OCI-LY3 (cell line): ENCODE measurements around the gene TMEM183A.
A peak's percentile ranks its signal among the peaks of the same experiment; 100 is the strongest.
"Not testable (repeated sequence)": the region's sequence is repeated elsewhere in the genome, so short reads cannot be mapped to it uniquely, and the experiment has no call there.

Experiments used
- H2AFZ ChIP-seq: fragments of 200-600, 300-600 bp; shearing (Covaris generic); 2 replicates; pipeline ENCODE4 v1.6.0; 2014; ENCODE audit warnings: antibody characterized with exemption, low read depth, low read length
- H3K27ac ChIP-seq: fragments of 200-600, 300-600 bp; sonication (generic); 2 replicates; pipeline ENCODE4 v1.5.1; 2014; ENCODE audit warnings: mild to moderate bottlenecking, low read length, moderate library complexity, mixed read lengths
- H3K27me3 ChIP-seq: fragments of 200-600, 300-600 bp; sonication (generic); 2 replicates; pipeline ENCODE4 v1.6.1; 2014; ENCODE audit warnings: low read depth, low read length, mixed read lengths
- H3K36me3 ChIP-seq: fragments of 200-600, 300-600 bp; sonication (generic); replicated peaks from 2 replicates; pipeline ENCODE3; 2014; ENCODE audit warnings: low read depth, low read length, mixed read lengths
- H3K4me1 ChIP-seq: fragments of 300-600, 200-600 bp; sonication (generic); 2 replicates; pipeline ENCODE4 v1.6.1; 2014; ENCODE audit warnings: low read length, mixed read lengths
- H3K4me2 ChIP-seq: fragments of 200-600, 300-600 bp; sonication (generic); 2 replicates; pipeline ENCODE4 v1.6.1; 2014; ENCODE audit warnings: low read length, mixed read lengths
- H3K4me3 ChIP-seq: fragments of 300-600, 200-600 bp; sonication (generic); 2 replicates; pipeline ENCODE4 v1.5.1; 2014; ENCODE audit warnings: antibody characterized with exemption, mild to moderate bottlenecking, low read length, moderate library complexity
- H3K79me2 ChIP-seq: fragments of 300-600, 200-600 bp; shearing (Covaris generic); 2 replicates; pipeline ENCODE4 v1.6.1; 2014; ENCODE audit warnings: mild to moderate bottlenecking, low read length, mixed read lengths
- H3K9ac ChIP-seq: fragments of 300-600, 200-600 bp; shearing (Covaris generic); 2 replicates; pipeline ENCODE4 v1.6.0; 2014; ENCODE audit warnings: mild to moderate bottlenecking, low read length, moderate library complexity
- H3K9me3 ChIP-seq: fragments of 200-600, 300-600 bp; shearing (Covaris generic); 2 replicates; pipeline ENCODE4 v1.6.1; 2014; ENCODE audit warnings: low read length, mixed read lengths; ENCODE audit not compliant: insufficient read depth
- H4K20me1 ChIP-seq: fragments of 200-600, 300-600 bp; sonication (generic); 2 replicates; pipeline ENCODE4 v1.6.1; 2016; ENCODE audit warnings: low read length, mixed read lengths; ENCODE audit not compliant: insufficient read depth
- EZH2phosphoT487 ChIP-seq: fragments of 200-600 bp; shearing (Covaris generic); IDR thresholded peaks from 2 replicates; pipeline ENCODE4 v1.6.1; 2018; ENCODE audit warnings: antibody characterized with exemption, mixed run types, low read depth
- TF ChIP-seq, protein P1 (sequence below): fragments of 200-600, 300-600 bp; sonication (generic); IDR thresholded peaks from 2 replicates; pipeline ENCODE4 v1.5.1; 2014; ENCODE audit warnings: antibody characterized with exemption, low read length, low read depth

TMEM183A gene

DNA sequence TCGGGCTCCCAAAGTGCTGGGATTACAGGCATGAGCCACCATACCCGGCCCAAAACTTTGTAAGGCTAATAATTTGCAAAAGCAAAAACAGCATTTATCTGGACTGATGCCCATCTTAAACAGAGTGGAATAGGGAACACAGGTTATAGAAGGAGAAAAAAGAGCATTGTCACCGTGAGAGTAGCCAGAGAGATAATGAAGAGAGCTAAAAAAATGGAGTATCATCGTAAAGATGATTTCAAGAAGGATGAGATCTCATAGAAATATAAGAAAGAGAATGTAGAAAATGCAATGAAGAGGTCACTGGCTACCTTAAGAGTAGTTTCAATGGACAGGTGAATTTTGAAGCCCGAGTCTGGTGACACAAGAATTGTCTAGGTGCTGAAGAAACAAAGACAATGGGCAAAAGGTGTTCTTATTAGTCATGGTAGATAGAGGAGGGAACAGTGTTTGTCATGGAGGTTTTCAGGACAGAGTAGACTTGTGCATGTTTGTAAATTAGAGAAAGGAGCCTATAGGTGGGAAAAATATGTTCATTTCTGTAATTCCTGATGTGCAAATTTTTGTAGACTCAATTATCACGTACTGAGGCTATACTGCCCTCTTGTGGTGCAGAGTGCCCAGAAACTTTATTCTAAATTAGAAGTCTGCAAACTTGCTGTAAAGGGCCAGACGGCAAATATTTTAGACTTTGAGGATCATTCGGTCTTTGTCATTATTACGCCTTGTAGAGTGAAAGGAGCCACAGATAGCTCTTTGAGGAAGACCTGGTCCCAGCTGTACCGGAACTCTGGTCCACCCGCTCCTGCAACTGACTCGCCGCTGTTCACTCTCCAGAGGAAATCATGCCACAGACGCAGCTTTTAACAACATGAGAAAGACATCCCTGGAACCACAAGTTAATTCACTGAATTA lies 8.1 kb upstream of the TMEM183A start:
- H3K9ac ChIP-seq = peak overlapping the region; percentile 46

DNA sequence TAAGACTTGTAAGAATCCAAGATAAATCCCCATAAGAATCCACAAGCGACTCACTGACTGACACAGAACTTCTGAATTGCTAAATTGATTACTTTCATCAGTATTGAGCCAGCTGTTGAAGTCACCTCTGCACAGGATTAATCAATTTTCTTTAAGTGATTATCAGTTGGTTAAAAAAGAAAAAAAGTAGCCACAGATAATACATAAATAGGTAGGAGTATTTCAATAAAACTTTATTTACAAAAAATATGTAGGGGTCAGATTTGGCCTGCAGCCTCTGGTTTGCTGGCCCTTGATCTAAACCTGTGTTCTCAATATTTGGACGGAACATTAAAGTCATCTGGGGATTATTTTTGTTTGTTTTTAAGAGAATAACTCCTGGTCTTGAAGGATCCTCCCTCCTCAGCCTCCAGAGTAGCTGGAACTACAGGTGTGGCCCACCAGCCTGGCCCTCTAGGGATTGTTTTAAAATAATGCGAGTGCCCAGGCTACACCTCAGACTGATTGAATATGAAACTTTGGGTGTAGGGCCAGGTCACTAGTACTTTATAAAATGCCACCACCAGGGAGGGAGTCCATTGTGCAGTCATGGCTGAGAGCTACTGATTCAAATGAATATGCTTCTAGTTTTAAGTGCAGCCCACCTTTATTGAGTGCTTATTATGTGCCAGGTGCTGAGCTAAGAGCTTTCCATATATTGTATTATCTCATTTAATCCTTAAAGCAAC lies 6.8 kb upstream of the TMEM183A start:
- Histone ChIP-seq H4K20me1 (no peaks in the 10 kb centered on the region), H3K9ac (no peak overlapping the region), H3K9me3 (no peaks in the 10 kb centered on the region), H3K4me2 (no peak overlapping the region), H3K4me1 (peaks cover 12% of the 10 kb centered on the region), H3K4me3 (no peak overlapping the region), H3K27ac (no peak overlapping the region), H2AFZ (peak overlapping the region; percentile 99), H3K36me3 (no peaks in the 10 kb centered on the region), H3K27me3 (peaks cover 30% of the 10 kb centered on the region), H3K79me2 (no peaks in the 10 kb centered on the region)
- TF ChIP-seq EZH2phosphoT487 = no peak
- TF ChIP-seq, protein P1, sequence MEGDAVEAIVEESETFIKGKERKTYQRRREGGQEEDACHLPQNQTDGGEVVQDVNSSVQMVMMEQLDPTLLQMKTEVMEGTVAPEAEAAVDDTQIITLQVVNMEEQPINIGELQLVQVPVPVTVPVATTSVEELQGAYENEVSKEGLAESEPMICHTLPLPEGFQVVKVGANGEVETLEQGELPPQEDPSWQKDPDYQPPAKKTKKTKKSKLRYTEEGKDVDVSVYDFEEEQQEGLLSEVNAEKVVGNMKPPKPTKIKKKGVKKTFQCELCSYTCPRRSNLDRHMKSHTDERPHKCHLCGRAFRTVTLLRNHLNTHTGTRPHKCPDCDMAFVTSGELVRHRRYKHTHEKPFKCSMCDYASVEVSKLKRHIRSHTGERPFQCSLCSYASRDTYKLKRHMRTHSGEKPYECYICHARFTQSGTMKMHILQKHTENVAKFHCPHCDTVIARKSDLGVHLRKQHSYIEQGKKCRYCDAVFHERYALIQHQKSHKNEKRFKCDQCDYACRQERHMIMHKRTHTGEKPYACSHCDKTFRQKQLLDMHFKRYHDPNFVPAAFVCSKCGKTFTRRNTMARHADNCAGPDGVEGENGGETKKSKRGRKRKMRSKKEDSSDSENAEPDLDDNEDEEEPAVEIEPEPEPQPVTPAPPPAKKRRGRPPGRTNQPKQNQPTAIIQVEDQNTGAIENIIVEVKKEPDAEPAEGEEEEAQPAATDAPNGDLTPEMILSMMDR = no peak

More for the DNA sequence above, 8.1 kb upstream of the TMEM183A start:
- no peaks in the 10 kb centered on the region for H3K36me3 ChIP-seq
- H3K27me3 ChIP-seq = peaks cover 35% of the 10 kb centered on the region
- no peak overlapping the region for H3K27ac ChIP-seq
- peak overlapping the region; percentile 96 for H3K4me2 ChIP-seq
- peaks cover 12% of the 10 kb centered on the region for H3K4me1 ChIP-seq
- H3K4me3 ChIP-seq = peak overlapping the region; percentile 78
- H3K9me3 ChIP-seq = no peaks in the 10 kb centered on the region
- TF ChIP-seq, protein P1 = peak; percentile 96
- no peak for TF ChIP-seq EZH2phosphoT487
- H4K20me1 ChIP-seq = no peaks in the 10 kb centered on the region
- no peaks in the 10 kb centered on the region for H3K79me2 ChIP-seq
- peak overlapping the region; percentile 99 for H2AFZ ChIP-seq

DNA sequence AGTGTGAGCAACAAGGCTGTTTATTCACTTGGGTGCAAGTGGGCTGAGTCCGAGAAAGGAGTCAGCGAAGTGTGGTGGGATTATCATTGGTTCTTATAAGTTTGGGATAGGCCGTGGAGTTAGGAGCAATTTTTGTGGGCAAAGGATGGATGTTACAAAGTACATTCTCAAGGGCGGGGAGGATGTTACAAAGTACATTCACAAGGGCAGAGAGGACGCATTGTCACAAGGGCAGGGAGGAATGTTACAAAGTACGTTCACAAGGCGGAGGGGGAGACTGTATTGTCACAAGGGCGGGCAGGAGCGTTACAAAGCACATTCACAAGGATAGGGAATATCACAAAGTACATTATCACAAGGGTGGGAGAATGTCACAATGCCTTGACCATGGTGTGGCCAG lies 5.2 kb upstream of the TMEM183A start:
- H3K4me3 ChIP-seq = no peak overlapping the region
- no peaks in the 10 kb centered on the region for H3K36me3 ChIP-seq
- no peak overlapping the region for H3K4me2 ChIP-seq
- no peak overlapping the region for H2AFZ ChIP-seq
- TF ChIP-seq EZH2phosphoT487 = no peak
- TF ChIP-seq, protein P1 = no peak
- H3K4me1 ChIP-seq = peaks cover 16% of the 10 kb centered on the region
- no peak overlapping the region for H3K9ac ChIP-seq
- H3K27me3 ChIP-seq = peaks cover 15% of the 10 kb centered on the region
- no peaks in the 10 kb centered on the region for H3K79me2 ChIP-seq
- H4K20me1 ChIP-seq = no peaks in the 10 kb centered on the region
- H3K9me3 ChIP-seq = no peaks in the 10 kb centered on the region
- H3K27ac ChIP-seq = no peak overlapping the region

DNA sequence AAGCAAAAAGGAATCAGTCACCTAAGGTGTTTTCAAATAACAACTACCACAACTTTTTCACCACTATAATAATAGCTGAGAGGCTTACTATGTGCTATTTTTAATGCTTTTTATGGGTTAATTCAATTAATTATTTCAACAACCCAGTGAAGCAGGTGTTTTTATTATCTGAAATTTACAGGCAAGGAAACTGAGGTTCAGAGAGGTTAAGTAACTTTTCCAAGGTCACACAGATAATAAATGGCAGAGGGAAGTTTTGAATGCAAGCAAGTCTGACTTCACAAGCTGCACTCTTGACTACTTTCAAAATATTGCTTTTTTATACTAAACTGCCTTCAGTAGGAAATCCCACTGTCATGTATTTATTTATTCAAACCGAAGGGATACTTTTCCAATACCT lies 4.2 kb upstream of the TMEM183A start:
- Histone ChIP-seq H3K4me2 (no peak overlapping the region), H3K4me3 (no peak overlapping the region), H4K20me1 (no peaks in the 10 kb centered on the region), H3K36me3 (no peaks in the 10 kb centered on the region), H3K27me3 (peaks cover 5% of the 10 kb centered on the region), H2AFZ (no peak overlapping the region), H3K79me2 (peaks cover 8% of the 10 kb centered on the region), H3K9ac (no peak overlapping the region), H3K4me1 (peaks cover 16% of the 10 kb centered on the region), H3K27ac (no peak overlapping the region), H3K9me3 (no peaks in the 10 kb centered on the region)
- TF ChIP-seq, protein P1 = no peak
- TF ChIP-seq EZH2phosphoT487 = no peak

DNA sequence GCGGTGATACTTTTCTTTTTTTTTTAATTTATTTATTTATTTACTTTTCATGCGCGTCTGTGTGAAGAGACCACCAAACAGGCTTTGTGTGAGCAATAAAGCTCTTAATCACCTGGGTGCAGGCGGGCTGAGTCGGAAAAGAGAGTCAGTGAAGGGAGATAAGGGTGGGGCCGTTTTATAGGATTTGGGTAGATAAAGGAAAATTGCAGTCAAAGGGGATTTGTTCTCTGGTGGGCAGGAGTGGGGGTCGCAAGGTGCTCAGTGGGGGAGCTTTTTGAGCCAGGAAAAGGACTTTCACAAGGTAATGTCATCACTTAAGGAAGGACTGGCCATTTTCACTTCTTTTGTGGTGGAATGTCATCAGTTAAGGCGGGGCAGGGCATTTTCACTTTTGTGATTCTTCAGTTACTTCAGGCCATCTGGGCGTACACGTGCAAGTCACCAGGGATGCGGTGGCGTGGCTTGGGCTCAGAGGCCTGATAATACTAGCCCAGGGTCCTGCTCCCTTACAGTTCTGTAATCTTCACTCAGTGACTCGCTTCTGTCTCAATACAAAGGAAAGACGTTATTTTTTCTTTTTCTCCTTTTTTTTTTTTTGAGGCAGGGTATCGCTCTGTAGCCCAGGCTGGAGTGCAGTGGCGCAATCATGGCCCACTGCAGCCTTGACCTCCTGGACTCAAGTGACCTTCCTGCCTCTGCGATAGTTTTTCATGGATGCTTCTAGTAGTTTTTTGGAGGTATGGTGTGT lies 1.6 kb upstream of the TMEM183A start:
- H3K4me2 ChIP-seq = 0 out of 2 replicates have a peak overlapping the region, but pooled peaks have one; percentile 62

More for the DNA sequence above, 1.6 kb upstream of the TMEM183A start:
- Histone ChIP-seq H2AFZ (peak overlapping the region; percentile 87; the same call in 1 of the 2 replicates), H3K4me1 (peaks cover 12% of the 10 kb centered on the region), H3K36me3 (peaks cover 14% of the 10 kb centered on the region), H3K79me2 (peaks cover 29% of the 10 kb centered on the region)
- not testable (repeated sequence) for H4K20me1 ChIP-seq, H3K4me3 ChIP-seq, H3K9me3 ChIP-seq, H3K27ac ChIP-seq, H3K9ac ChIP-seq, H3K27me3 ChIP-seq
